Stimulated activated CD4-positive, alpha-beta T cell treated with anti-CD3 and anti-CD28 coated beads, Interleukin-12 subunit alpha, Interleukin-12 subunit beta, amount 100 ng/mL, for 24 hours (primary cell): Measurements from ENCODE around the gene ASPSCR1.
"Not testable (repeated sequence)": the region's sequence is repeated elsewhere in the genome, so short reads cannot be mapped to it uniquely, and the experiment has no call there.

Experiments
- DNase-seq, 2 experiments: peaks; one replicate each; pipeline ENCODE4 v3.0.0-alpha.2; 2020; ENCODE audit warnings: low read depth in 2 of 2

Gene ASPSCR1

GRCh38 chr17:82023447-82024241 is 46.2 kb downstream of the ASPSCR1 start:
- no peak for DNase-seq

GRCh38 chr17:82024859-82025258 is 47.4 kb downstream of the ASPSCR1 start:
- no peak for DNase-seq

- no peak for DNase-seq
Measured at GRCh38 chr17:82025401-82026107, 48.1 kb downstream of the ASPSCR1 start.

GRCh38 chr17:82028246-82028645 is 50.8 kb downstream of the ASPSCR1 start:
- no peak for DNase-seq

- no peak for DNase-seq
Measured at GRCh38 chr17:82028966-82029365, 51.5 kb downstream of the ASPSCR1 start.

GRCh38 chr17:82029391-82029790 is 52.0 kb downstream of the ASPSCR1 start:
- DNase-seq = no peak

- DNase-seq = no peak
Measured at GRCh38 chr17:82029990-82030469, 52.6 kb downstream of the ASPSCR1 start.

GRCh38 chr17:82030470-82031302 is 53.3 kb downstream of the ASPSCR1 start:
- DNase-seq = peak; percentile 61 to 80

- no peak for DNase-seq
Measured at GRCh38 chr17:82031303-82031884, 54.0 kb downstream of the ASPSCR1 start, which contains the start of gene RAC3. Gene RAC3, plus strand, starts transcription at chr17:82031678. Its CDS starts 84 bp downstream, at chr17:82031762.

- peak in 1 of 2 experiments; percentile 40 for DNase-seq
Measured at GRCh38 chr17:82031885-82032627, 54.6 kb downstream of the ASPSCR1 start.

- DNase-seq = no peak
Measured at GRCh38 chr17:82033359-82034085, 56.1 kb downstream of the ASPSCR1 start.

GRCh38 chr17:82034371-82035011 is 57.1 kb downstream of the ASPSCR1 start:
- DNase-seq = no peak

- no peak for DNase-seq
Measured at GRCh38 chr17:82035488-82035887, 58.1 kb downstream of the ASPSCR1 start.

GRCh38 chr17:82035956-82036633 is 58.7 kb downstream of the ASPSCR1 start:
- DNase-seq = no peak

GRCh38 chr17:82036634-82037091 is 59.2 kb downstream of the ASPSCR1 start:
- DNase-seq = no peak

- DNase-seq = peak; percentile 82 to 97
Measured at GRCh38 chr17:82037092-82037888, 59.9 kb downstream of the ASPSCR1 start, which contains the start of gene DCXR. Gene DCXR, minus strand, starts transcription at chr17:82037697. Its CDS starts 15 bp downstream, at chr17:82037682.

GRCh38 chr17:82037889-82038195 is 60.4 kb downstream of the ASPSCR1 start:
- DNase-seq = no peak

- DNase-seq = not testable (repeated sequence)
Measured at GRCh38 chr17:82038796-82039409, 61.5 kb downstream of the ASPSCR1 start.
